Measurements from ENCODE around the gene PDSS2. TPM values are rescaled to one million over a fixed set of nuclear protein-coding genes. Genes with fewer than 3 reads are reported as not detected.
"Not testable (repeated sequence)": the region's sequence is repeated elsewhere in the genome, so short reads cannot be mapped to it uniquely, and the experiment has no call there.

Gene PDSS2
- total RNA-seq, 2 experiments from 2014 or later = 11.5 to 11.8 TPM

DNA sequence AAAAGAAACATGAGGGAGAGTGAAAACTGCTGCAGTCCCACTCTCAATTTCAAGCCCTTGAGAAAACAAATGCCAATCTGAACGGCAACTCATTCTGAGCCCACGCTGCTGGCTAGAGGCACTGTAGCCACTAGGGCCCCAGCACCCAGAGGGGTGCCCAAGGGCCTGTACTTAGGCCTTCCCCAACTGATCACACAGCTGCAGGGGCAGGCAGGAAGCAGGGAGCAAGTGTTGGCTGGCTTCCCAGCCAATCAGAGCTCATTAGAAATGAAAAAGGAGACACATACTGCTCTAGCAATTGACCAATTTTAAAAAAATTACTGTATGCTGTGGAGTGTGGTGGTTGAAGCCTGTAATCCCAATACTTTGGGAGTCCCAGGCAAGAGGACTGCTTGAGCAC, 340.4 kb downstream of the PDSS2 start:
- CTCF ChIA-PET = no interaction called here
- no peaks in the 10 kb centered on the region for H3K9me3 Mint-ChIP-seq
- no peak for DNase-seq
- peaks cover 17% of the 10 kb centered on the region for H3K27me3 Mint-ChIP-seq
- no peak overlapping the region for H3K27ac Mint-ChIP-seq
- no peaks in the 10 kb centered on the region for H3K36me3 Mint-ChIP-seq (ENCODE audit: low read depth)
- H3K4me3 Mint-ChIP-seq = no peak overlapping the region
- peaks cover 11% of the 10 kb centered on the region for H3K4me1 Mint-ChIP-seq
- POLR2A ChIA-PET = interaction anchor here (0.7 kb wide), 1 partner anchor 101 kb away, joined by 3 read pairs; no protein-coding TSS in a partner anchor

DNA sequence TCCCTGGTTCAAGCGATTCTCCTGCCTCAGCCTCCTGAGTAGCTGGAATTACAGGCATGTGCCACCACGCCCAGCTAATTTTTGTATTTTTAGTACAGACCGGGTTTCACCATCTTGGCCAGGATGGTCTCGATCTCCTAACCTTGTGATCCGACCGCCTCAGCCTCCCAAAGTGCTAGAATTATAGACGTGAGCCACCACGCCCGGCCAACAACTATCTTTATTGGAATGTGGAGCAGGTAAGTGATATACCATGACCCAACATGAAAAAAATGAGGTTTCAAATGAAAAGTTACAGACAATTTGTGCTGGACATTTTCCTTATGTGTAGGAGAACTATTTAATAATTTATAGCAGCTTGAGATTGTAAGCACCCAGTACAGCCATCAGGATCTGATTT, 340.8 kb downstream of the PDSS2 start:
- CTCF ChIA-PET; POLR2A ChIA-PET; H3K9me3 Mint-ChIP-seq; H3K4me3 Mint-ChIP-seq; DNase-seq; H3K27ac Mint-ChIP-seq; H3K36me3 Mint-ChIP-seq (ENCODE audit: low read depth): not testable (repeated sequence)
- H3K4me1 Mint-ChIP-seq = peaks cover 16% of the 10 kb centered on the region
- peaks cover 17% of the 10 kb centered on the region for H3K27me3 Mint-ChIP-seq

- ChIA-PET CTCF (interaction anchor here (1.5 kb wide), 1 partner anchor 88 kb away, joined by 5 read pairs; the partner anchor contains the start of gene MTRES1), POLR2A (interaction anchor here (1.8 kb wide), 2 partner anchors 56 to 343 kb away, joined by 9 to 10 read pairs; partner anchors contain the start of gene PDSS2)
- Mint-ChIP-seq H3K27me3 (peaks cover 17% of the 10 kb centered on the region), H3K27ac (no peak overlapping the region), H3K4me1 (peaks cover 18% of the 10 kb centered on the region), H3K36me3 (ENCODE audit: low read depth) (no peaks in the 10 kb centered on the region), H3K9me3 (no peaks in the 10 kb centered on the region), H3K4me3 (peak overlapping the region; percentile 71)
- DNase-seq = no peak
Measured at GRCh38 chr6:107116931-107117330, 342.4 kb downstream of the PDSS2 start.

- Mint-ChIP-seq H3K36me3 (ENCODE audit: low read depth) (no peaks in the 10 kb centered on the region), H3K4me1 (peaks cover 18% of the 10 kb centered on the region), H3K9me3 (no peaks in the 10 kb centered on the region), H3K27me3 (peaks cover 17% of the 10 kb centered on the region), H3K4me3 (peak overlapping the region; percentile 71), H3K27ac (no peak overlapping the region)
- POLR2A ChIA-PET = interaction anchor here (1.3 to 1.8 kb wide), 3 partner anchors 55 to 343 kb away, joined by 6 to 10 read pairs (median 9); partner anchors contain the start of genes MTRES1 and PDSS2
- no peak for DNase-seq
- CTCF ChIA-PET = interaction anchor here (1.4 to 1.5 kb wide), 2 partner anchors 44 to 88 kb away, joined by 3 to 5 read pairs; partner anchors contain the start of gene MTRES1
Measured at GRCh38 chr6:107116328-107116892, 343.0 kb downstream of the PDSS2 start.

- Mint-ChIP-seq H3K36me3 (ENCODE audit: low read depth) (no peaks in the 10 kb centered on the region), H3K4me1 (peaks cover 18% of the 10 kb centered on the region), H3K9me3 (no peaks in the 10 kb centered on the region), H3K4me3 (peak overlapping the region; percentile 71), H3K27ac (no peak overlapping the region), H3K27me3 (peaks cover 17% of the 10 kb centered on the region)
- CTCF ChIA-PET = interaction anchor here (0.7 to 1.5 kb wide), 3 partner anchors 43 to 373 kb away, joined by 3 to 5 read pairs (median 3); partner anchors contain the start of gene MTRES1
- POLR2A ChIA-PET = interaction anchor here (1.3 to 1.8 kb wide), 3 partner anchors 55 to 344 kb away, joined by 6 to 10 read pairs (median 9); partner anchors contain the start of genes MTRES1 and PDSS2
- peak; percentile 33 for DNase-seq
Measured at GRCh38 chr6:107115695-107116327, 343.6 kb downstream of the PDSS2 start.

DNA sequence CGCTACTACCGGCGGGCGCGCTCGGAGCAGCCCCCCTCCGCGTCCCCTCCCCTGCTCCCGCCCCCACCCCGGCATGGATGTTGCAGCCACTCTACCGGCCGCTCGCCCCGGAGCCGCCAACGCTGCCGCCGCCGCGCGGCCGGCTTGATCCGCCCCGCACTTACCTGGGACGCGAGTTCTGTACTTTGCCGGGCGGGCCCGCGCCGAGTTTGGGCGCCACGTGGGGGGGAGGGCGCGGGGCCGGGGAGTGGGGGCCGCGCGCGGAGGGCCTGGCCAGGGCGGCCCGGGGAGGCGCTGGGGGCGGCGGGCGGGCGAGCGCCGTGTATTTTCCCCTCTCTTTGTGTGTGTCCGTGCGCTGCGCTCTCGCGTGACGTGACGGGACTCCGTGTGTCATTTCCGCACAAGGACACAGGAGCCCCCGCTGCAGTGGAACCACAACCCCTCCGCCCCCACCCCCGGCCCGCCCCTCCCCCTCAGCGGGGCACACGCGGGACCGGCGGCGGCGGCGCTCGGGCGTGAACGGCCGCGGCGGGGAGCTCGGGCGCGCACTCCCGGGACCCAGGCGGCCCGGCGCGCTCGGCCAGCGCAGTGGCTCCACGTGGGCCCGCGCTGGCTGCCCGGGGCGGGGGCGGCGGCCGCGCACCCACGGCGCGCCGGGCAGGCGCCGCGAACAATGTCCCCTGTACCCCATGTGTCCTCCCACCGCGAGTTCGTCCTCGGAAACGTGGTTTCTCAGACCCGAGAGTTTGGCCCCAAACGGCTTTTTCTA, 344.3 kb downstream of the PDSS2 start, which contains the start of gene BEND3:
TSS of gene BEND3 (minus strand) at position 590 of the 769 bp plus-strand sequence. CDS start 16,230 bp downstream, outside the sequence.
- DNase-seq = peak; percentile 40
- POLR2A ChIA-PET = interaction anchor here (1.3 to 1.8 kb wide), 3 partner anchors 54 to 345 kb away, joined by 6 to 10 read pairs (median 9); partner anchors contain the start of genes MTRES1 and PDSS2

DNA sequence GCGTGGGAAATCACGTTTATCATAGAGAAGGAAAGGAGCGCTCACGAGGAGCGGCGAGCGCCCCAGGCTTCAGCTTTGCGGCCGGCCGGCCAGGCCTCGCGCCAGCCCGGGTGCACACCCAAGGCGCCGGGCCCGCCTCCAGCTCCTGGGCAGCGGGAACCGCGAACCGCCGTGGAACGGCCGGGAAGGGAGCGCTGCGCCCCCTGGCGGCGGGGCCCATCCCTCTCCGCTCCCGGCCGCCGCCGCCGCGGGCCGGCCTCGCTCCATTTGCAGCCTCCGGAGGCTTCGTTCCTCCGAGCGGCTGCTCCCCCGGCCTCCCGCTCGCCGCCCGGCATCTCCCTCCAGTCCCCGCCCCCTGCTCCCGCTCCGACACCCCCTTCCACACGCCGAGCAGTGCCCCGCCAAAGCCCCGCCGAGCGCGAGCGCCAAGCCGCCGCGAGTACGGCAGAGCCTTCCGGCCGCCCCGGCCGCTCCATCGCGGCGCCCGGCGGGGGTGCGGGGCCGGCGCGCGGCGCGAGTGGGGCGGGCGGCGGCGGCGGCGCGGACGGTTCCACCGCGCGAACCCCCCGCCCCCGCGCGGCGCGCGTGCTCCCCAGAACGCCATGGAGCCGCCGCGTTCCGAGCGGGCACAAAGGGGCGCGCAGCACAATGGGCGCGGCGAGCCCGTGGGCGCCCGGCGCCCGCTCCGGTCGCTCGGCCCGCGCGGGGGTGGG, 345.0 kb downstream of the PDSS2 start:
- ChIA-PET POLR2A (interaction anchor here (0.8 to 1.6 kb wide), 5 partner anchors 42 to 117 kb away, joined by 3 to 18 read pairs (median 3); partner anchors contain the start of gene MTRES1), CTCF (interaction anchor here (0.7 to 1.6 kb wide), 31 partner anchors 9 to 1721 kb away, joined by 3 to 26 read pairs (median 3); partner anchors contain the start of gene MTRES1)
- Mint-ChIP-seq H3K36me3 (ENCODE audit: low read depth) (no peaks in the 10 kb centered on the region), H3K4me1 (peaks cover 20% of the 10 kb centered on the region), H3K27me3 (peaks cover 17% of the 10 kb centered on the region), H3K4me3 (peak overlapping the region; percentile 70), H3K27ac (peak overlapping the region; percentile 12), H3K9me3 (no peaks in the 10 kb centered on the region)
- peak; percentile 72 for DNase-seq

More for the DNA sequence above, 344.3 kb downstream of the PDSS2 start, which contains the start of gene BEND3:
- peaks cover 20% of the 10 kb centered on the region for H3K4me1 Mint-ChIP-seq
- H3K4me3 Mint-ChIP-seq = peak within 1 kb of the TSS; percentile 71
- H3K36me3 Mint-ChIP-seq (ENCODE audit: low read depth) = no peaks in the 10 kb centered on the region
- H3K27ac Mint-ChIP-seq = no peak within 1 kb of the TSS
- no peaks in the 10 kb centered on the region for H3K9me3 Mint-ChIP-seq
- peaks cover 17% of the 10 kb centered on the region for H3K27me3 Mint-ChIP-seq
- CTCF ChIA-PET = interaction anchor here (0.7 to 1.5 kb wide), 4 partner anchors 43 to 373 kb away, joined by 3 to 7 read pairs (median 4); partner anchors contain the start of gene MTRES1

- ChIA-PET CTCF (no interaction called here), POLR2A (no interaction called here)
- no peak overlapping the region for H3K27ac Mint-ChIP-seq
- H3K4me3 Mint-ChIP-seq = no peak overlapping the region
- no peaks in the 10 kb centered on the region for H3K36me3 Mint-ChIP-seq (ENCODE audit: low read depth)
- H3K4me1 Mint-ChIP-seq = peaks cover 9% of the 10 kb centered on the region
- DNase-seq = no peak
- H3K27me3 Mint-ChIP-seq = no peaks in the 10 kb centered on the region
- H3K9me3 Mint-ChIP-seq = no peaks in the 10 kb centered on the region
Measured at GRCh38 chr6:107110200-107110599, 349.2 kb downstream of the PDSS2 start.

GRCh38 chr6:107108201-107108890, 351.0 kb downstream of the PDSS2 start:
- no peaks in the 10 kb centered on the region for H3K9me3 Mint-ChIP-seq
- peaks cover 2% of the 10 kb centered on the region for H3K4me1 Mint-ChIP-seq
- no peaks in the 10 kb centered on the region for H3K36me3 Mint-ChIP-seq (ENCODE audit: low read depth)
- H3K27me3 Mint-ChIP-seq = no peaks in the 10 kb centered on the region
- ChIA-PET POLR2A (interaction anchor here (0.6 kb wide), 1 partner anchor 86 kb away, joined by 3 read pairs; no protein-coding TSS in a partner anchor), CTCF (interaction anchor here (1.4 to 2.0 kb wide), 3 partner anchors 26 to 111 kb away, joined by 3 to 9 read pairs (median 3); partner anchors contain the start of gene MTRES1)
- DNase-seq = no peak
- no peak overlapping the region for H3K27ac Mint-ChIP-seq
- no peak overlapping the region for H3K4me3 Mint-ChIP-seq

DNA sequence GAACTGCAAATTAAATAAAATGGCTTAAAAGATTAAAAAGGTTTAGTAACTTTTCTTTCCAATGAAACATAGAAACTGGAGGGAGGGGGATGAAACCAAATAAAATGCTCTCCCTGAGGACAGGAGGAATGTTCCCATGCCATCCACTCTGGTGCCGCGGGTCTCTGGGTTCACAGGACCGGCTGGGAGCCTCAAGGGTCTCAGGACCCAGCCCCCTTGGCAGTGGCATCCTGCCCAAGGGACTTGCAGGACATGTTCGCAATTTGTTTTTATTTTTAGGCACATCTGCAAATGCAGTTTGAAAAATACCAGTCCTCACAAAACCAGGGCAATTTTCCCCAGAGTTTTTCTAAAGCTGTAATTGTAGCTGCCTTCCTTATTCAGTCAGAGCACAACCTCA, 351.6 kb downstream of the PDSS2 start:
- POLR2A ChIA-PET = interaction anchor here (0.6 kb wide), 2 partner anchors 85 to 1051 kb away, joined by 3 read pairs; no protein-coding TSS in a partner anchor
- no peak for DNase-seq
- peaks cover 1% of the 10 kb centered on the region for H3K4me1 Mint-ChIP-seq
- H3K36me3 Mint-ChIP-seq (ENCODE audit: low read depth) = no peaks in the 10 kb centered on the region
- no peak overlapping the region for H3K27ac Mint-ChIP-seq
- no peaks in the 10 kb centered on the region for H3K9me3 Mint-ChIP-seq
- no peak overlapping the region for H3K4me3 Mint-ChIP-seq
- H3K27me3 Mint-ChIP-seq = no peaks in the 10 kb centered on the region
- CTCF ChIA-PET = interaction anchor here (1.4 to 2.0 kb wide), 3 partner anchors 26 to 110 kb away, joined by 3 to 9 read pairs (median 3); partner anchors contain the start of gene MTRES1

- Mint-ChIP-seq H3K4me1 (peaks cover 1% of the 10 kb centered on the region), H3K4me3 (no peak overlapping the region), H3K27me3 (no peaks in the 10 kb centered on the region), H3K36me3 (ENCODE audit: low read depth) (no peaks in the 10 kb centered on the region), H3K27ac (no peak overlapping the region), H3K9me3 (no peaks in the 10 kb centered on the region)
- ChIA-PET POLR2A (no interaction called here), CTCF (no interaction called here)
- no peak for DNase-seq
Measured at GRCh38 chr6:107106165-107106564, 353.2 kb downstream of the PDSS2 start.

Measured in activated CD4-positive, alpha-beta memory T cell treated with anti-CD3 and anti-CD28 coated beads, Interleukin-2, amount 10 ng/mL, durations not matched to agents 7 days and 5 days (primary cell).